Fibroblast of mammary gland (primary cell): ENCODE data around the gene APBB2.

Experiments used
- DNase-seq: peaks from one replicate; pipeline ENCODE4 v3.0.0-alpha.2; 2010; ENCODE audit warnings: low read depth
- H3K4me3 ChIP-seq: 2 replicates; pipeline ENCODE4 v1.5.1; 2011; ENCODE audit warnings: low read depth, mild to moderate bottlenecking, low read length, moderate library complexity; ENCODE audit not compliant: control insufficient read depth
- TF ChIP-seq, protein P1 (sequence below): conservative IDR thresholded peaks from 2 replicates; pipeline ENCODE4 v1.5.1; 2011; ENCODE audit warnings: low read depth, low read length, inconsistent platforms; ENCODE audit not compliant: control insufficient read depth, insufficient read depth

Gene APBB2

DNA sequence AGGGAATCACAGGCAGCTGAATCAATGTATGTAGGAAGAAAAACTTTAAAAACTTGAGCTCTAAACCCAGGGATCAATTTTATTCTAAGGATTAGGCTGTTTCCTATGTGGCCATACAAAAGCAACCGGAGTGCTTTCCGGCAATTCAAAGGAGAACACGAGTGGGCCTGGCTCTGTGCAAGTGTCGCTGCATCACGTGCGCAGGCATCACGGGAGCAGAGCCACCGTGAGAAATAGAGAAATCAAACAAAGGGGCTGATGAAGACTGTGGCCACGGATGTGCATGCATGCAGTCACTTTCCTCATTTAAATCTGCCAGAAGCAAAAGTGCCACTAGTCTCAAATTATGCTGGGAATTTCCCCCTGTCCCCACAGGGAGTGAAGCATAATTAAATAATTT, 267.7 kb downstream of the APBB2 start:
- no peak for DNase-seq
- TF ChIP-seq, protein P1, sequence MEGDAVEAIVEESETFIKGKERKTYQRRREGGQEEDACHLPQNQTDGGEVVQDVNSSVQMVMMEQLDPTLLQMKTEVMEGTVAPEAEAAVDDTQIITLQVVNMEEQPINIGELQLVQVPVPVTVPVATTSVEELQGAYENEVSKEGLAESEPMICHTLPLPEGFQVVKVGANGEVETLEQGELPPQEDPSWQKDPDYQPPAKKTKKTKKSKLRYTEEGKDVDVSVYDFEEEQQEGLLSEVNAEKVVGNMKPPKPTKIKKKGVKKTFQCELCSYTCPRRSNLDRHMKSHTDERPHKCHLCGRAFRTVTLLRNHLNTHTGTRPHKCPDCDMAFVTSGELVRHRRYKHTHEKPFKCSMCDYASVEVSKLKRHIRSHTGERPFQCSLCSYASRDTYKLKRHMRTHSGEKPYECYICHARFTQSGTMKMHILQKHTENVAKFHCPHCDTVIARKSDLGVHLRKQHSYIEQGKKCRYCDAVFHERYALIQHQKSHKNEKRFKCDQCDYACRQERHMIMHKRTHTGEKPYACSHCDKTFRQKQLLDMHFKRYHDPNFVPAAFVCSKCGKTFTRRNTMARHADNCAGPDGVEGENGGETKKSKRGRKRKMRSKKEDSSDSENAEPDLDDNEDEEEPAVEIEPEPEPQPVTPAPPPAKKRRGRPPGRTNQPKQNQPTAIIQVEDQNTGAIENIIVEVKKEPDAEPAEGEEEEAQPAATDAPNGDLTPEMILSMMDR = no peak
- no peak overlapping the region for H3K4me3 ChIP-seq

DNA sequence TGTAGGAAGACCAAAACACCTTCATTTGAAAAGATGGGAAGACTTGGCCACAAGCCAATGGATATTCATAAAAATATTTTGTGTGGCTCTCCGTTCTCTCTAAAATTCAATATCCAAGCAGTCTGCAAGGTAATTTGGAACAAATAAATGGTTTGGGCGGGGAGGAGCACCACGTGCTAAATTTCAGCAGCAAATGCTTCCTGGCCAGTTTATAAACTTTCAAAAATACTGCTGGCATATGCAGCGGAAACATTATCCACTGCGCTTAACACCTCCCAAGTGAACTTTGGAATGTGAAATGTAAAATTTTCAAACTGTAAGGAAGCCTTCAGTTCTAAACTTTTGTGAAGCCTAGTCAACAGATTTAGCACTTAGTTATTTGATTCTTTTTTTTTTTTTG, 273.6 kb downstream of the APBB2 start:
- TF ChIP-seq, protein P1 = no peak
- DNase-seq = no peak
- no peak overlapping the region for H3K4me3 ChIP-seq

DNA sequence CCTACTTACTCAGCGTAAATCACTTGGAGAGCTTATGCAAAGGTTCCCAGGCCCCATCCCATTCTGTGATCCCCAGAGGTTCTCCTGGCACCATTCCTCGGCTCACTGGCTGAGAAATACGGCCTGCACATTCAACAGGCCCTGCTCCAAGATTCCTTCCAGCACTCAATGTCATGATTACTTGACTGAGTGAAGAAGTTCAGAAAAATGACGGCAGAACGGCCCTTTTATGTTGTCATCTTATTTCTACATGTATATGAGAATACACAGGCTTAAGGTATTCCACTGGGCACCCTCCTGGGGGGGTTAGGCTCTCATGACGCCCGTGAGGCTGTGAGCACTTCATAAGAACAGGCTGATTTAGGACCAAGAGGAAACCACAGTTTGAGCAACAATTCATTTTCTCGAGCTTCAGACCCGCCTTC, 274.0 kb downstream of the APBB2 start:
- H3K4me3 ChIP-seq = no peak overlapping the region
- DNase-seq = peak; percentile 86
- TF ChIP-seq, protein P1 = no peak

DNA sequence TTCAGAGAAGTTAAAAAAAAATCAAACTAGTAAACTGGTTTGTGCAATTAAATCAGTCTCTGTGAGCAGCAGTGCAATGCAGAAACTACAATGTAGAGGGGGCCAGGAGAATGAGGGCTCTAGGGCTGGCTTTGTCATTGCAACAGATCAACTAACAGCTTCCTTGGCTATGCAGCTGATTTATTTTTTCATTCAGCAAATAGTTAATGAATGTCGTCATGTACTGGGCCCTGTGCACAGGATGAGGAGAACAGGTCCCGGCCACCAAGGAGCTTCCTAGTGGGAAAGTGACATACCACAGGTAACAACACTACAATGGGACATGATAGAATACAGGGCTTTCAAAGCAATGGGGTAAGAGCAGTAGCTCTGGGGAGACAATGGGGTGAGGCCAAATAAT, 274.5 kb downstream of the APBB2 start:
- peak; percentile 35 for DNase-seq
- TF ChIP-seq, protein P1 = no peak
- H3K4me3 ChIP-seq = no peak overlapping the region

DNA sequence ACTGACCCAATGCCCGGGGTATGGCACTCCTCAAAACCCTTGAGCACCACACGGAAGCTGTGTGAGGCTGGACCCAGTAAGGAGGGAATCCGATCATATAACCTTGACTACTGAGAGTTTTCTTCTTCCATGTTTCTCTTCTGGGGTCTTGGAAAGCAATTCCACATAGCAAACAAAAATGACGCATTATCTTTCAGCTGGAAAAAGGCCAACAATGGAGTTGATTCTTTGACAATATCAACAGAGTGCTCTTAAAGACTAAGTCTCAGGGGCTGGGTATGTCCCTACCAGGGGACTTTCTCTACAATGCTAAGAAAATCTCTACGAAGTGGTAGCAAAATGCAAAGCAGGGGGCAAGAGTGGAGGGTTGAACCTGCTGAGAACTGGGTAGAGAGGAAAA, 276.0 kb downstream of the APBB2 start:
- no peak overlapping the region for H3K4me3 ChIP-seq
- DNase-seq = no peak
- TF ChIP-seq, protein P1 = no peak

DNA sequence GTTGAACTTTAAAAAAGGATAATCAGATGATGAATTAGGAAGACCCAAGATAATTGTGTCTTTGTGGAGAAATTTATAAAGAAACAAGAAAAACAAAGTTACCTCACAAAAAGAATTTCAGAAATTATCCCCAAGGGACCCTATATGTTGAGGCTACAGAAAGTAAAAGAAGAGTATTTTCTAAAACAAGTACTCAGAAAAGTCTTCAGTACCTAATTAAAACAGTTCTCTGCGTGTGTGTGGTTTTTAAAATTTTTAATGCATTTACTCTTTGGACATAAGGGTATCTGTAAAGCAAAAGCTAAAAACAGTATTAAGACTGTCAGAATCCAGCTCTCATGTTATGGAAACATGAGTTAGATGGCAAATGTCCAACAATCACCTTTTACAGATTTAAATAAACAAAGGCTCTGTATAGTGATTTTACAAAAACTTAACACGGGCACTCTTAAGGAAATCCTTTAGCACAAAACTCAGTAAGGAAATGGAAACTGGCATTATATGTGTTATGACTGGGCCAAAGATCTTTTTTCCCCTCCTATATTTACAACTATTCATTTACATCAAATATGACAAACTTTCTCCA, 277.1 kb downstream of the APBB2 start:
- TF ChIP-seq, protein P1 = no peak
- no peak overlapping the region for H3K4me3 ChIP-seq
- DNase-seq = no peak

DNA sequence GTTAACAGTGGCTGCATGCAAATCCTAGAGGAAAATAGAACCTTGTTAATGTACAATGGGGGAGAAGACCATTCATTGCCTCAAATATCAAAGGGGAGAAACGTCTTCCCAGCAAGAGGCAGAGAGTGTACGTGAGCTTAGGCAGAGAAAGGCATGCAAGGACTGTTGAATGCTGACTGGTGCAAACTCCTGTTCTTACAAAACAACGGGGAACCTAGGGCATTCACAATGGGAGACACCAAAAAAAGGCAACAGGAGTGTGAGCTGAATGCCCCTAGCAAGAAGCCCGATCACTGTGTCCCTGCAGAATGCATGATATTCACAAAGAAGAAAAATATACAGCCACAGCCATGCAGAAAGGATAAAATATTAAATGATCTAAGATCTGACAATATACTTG, 279.7 kb downstream of the APBB2 start:
- no peak overlapping the region for H3K4me3 ChIP-seq
- no peak for DNase-seq
- TF ChIP-seq, protein P1 = no peak
